Suprapubic skin (tissue), 4 donors: ENCODE results near the gene CPNE4. TPM values are rescaled to one million over a fixed set of nuclear protein-coding genes. Genes with fewer than 3 reads are reported as not detected.

ENCODE experiments used
- DNase-seq, 2 donors: peaks; one replicate each; pipeline ENCODE4 v3.0.0-alpha.2; 2019; ENCODE audit warnings: low spot score in 2 of 2
- H3K27ac ChIP-seq: fragments of 200-600 bp; sonication (generic); one replicate; pipeline ENCODE4 v1.5.1; 2019
- H3K27me3 ChIP-seq: fragments of 200-600 bp; sonication (generic); one replicate; pipeline ENCODE4 v1.5.1; 2019
- H3K36me3 ChIP-seq: fragments of 200-600 bp; sonication (generic); one replicate; pipeline ENCODE4 v1.5.1; 2019
- H3K4me1 ChIP-seq: fragments of 200-600 bp; sonication (generic); one replicate; pipeline ENCODE4 v1.5.1; 2019
- H3K4me3 ChIP-seq: fragments of 200-600 bp; sonication (generic); one replicate; pipeline ENCODE4 v1.5.1; 2019; ENCODE audit warnings: mild to moderate bottlenecking
- H3K9me3 ChIP-seq: fragments of 200-600 bp; sonication (generic); one replicate; pipeline ENCODE4 v1.5.1; 2019
- EP300 ChIP-seq: sonication (generic); formaldehyde crosslinking; IDR thresholded peaks from one replicate; pipeline ENCODE4 v1.6.1; 2017; ENCODE audit warnings: antibody characterized with exemption
- POLR2A ChIP-seq, 2 donors: fragments of 450-650 bp; IDR thresholded peaks; one replicate each; pipeline ENCODE4 v1.6.1; 2017; ENCODE audit warnings: antibody characterized with exemption in 2 of 2, mild to moderate bottlenecking in 2 of 2, moderate library complexity in 2 of 2
- POLR2AphosphoS5 ChIP-seq, 3 donors: sonication (generic); formaldehyde crosslinking; IDR thresholded peaks; one replicate each; pipeline ENCODE4 v1.6.1; 2017; ENCODE audit warnings: antibody characterized with exemption in 3 of 3
- WGBS: methylation state at CpG from one replicate; pipeline ENCODE4 v1.1.5; 2018; 5-methylcytosine and 5-hydroxymethylcytosine counted together
- total RNA-seq, 4 donors: library from RNA; depleted of rRNA; stranded (reverse); fragments of >200 nt; gene quantifications; one replicate each; pipeline ENCODE4 v1.1.0, GENCODE V29; 2016
- TF ChIP-seq, protein P1 (sequence below), 2 donors: fragments of 200-600 bp in 1 of 2; fragments of 450-650 bp in 1 of 2; sonication (generic) in 1 of 2; IDR thresholded peaks; one replicate each; pipeline ENCODE4 v1.5.1; 2016 to 2019; ENCODE audit warnings: antibody characterized with exemption in 2 of 2, mild to moderate bottlenecking in 1 of 2, moderate library complexity in 1 of 2

The CPNE4 gene
- total RNA-seq, 4 donors from 2014 or later, result 0.32 to 1.1 TPM; not detected in 2

GRCh38 chr3:132001036-132001435 is 33.8 kb downstream of the CPNE4 start:
- H3K9me3 ChIP-seq, result no peaks in the 10 kb centered on the region
- no peaks in the 10 kb centered on the region for H3K4me1 ChIP-seq
- no peaks in the 10 kb centered on the region for H3K27me3 ChIP-seq
- no peak for DNase-seq
- no peaks in the 10 kb centered on the region for H3K36me3 ChIP-seq
- 68% methylated on average over 1 of the region's 1 CpG for WGBS
- no peak overlapping the region for H3K4me3 ChIP-seq
- TF ChIP-seq EP300 (no peak), POLR2A (IDR thresholded peaks at IDR 0.05) (no peak), POLR2AphosphoS5 (IDR thresholded peaks at IDR 0.05) (no peak)
- TF ChIP-seq, protein P1, sequence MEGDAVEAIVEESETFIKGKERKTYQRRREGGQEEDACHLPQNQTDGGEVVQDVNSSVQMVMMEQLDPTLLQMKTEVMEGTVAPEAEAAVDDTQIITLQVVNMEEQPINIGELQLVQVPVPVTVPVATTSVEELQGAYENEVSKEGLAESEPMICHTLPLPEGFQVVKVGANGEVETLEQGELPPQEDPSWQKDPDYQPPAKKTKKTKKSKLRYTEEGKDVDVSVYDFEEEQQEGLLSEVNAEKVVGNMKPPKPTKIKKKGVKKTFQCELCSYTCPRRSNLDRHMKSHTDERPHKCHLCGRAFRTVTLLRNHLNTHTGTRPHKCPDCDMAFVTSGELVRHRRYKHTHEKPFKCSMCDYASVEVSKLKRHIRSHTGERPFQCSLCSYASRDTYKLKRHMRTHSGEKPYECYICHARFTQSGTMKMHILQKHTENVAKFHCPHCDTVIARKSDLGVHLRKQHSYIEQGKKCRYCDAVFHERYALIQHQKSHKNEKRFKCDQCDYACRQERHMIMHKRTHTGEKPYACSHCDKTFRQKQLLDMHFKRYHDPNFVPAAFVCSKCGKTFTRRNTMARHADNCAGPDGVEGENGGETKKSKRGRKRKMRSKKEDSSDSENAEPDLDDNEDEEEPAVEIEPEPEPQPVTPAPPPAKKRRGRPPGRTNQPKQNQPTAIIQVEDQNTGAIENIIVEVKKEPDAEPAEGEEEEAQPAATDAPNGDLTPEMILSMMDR (IDR thresholded peaks at IDR 0.05), result no peak
- no peak overlapping the region for H3K27ac ChIP-seq

DNA sequence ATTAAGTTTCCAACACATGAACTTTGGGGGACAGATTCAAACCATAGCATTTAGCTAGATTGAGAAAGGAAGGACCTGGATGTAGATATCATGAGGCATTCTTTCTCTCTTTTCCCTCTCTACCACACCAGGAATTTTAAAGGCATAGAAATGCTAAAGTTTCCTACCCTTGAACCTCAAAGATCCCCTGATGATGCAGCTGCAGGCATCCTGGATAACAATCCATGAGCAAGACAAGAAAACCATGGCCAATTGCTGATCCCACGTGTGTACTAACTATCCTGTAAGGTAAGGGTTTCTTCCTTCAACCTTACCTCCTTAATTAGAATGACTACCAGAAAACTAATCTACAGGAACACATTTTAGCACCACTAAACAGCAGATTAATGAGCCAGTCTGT is 36.8 kb downstream of the CPNE4 start:
- TF ChIP-seq EP300 (no peak), POLR2AphosphoS5 (IDR thresholded peaks at IDR 0.05) (no peak), POLR2A (IDR thresholded peaks at IDR 0.05) (no peak)
- TF ChIP-seq, protein P1 (IDR thresholded peaks at IDR 0.05), result no peak

GRCh38 chr3:131995891-131996290 is 38.9 kb downstream of the CPNE4 start:
- no peaks in the 10 kb centered on the region for H3K36me3 ChIP-seq
- H3K27me3 ChIP-seq, result no peaks in the 10 kb centered on the region
- TF ChIP-seq EP300 (no peak), POLR2A (IDR thresholded peaks at IDR 0.05) (no peak), POLR2AphosphoS5 (IDR thresholded peaks at IDR 0.05) (no peak)
- TF ChIP-seq, protein P1 (IDR thresholded peaks at IDR 0.05), result no peak
- H3K4me1 ChIP-seq, result no peaks in the 10 kb centered on the region
- 51% methylated on average over 3 of the region's 3 CpGs for WGBS
- no peak overlapping the region for H3K27ac ChIP-seq
- DNase-seq, result no peak
- no peak overlapping the region for H3K4me3 ChIP-seq
- H3K9me3 ChIP-seq, result no peaks in the 10 kb centered on the region

More for the DNA sequence above, 36.8 kb downstream of the CPNE4 start:
- WGBS, result 39% methylated on average over 1 of the region's 1 CpG
- no peaks in the 10 kb centered on the region for H3K36me3 ChIP-seq
- H3K4me1 ChIP-seq, result no peaks in the 10 kb centered on the region
- no peaks in the 10 kb centered on the region for H3K27me3 ChIP-seq
- H3K27ac ChIP-seq, result no peak overlapping the region
- DNase-seq, result no peak
- H3K9me3 ChIP-seq, result no peaks in the 10 kb centered on the region
- H3K4me3 ChIP-seq, result no peak overlapping the region

DNA sequence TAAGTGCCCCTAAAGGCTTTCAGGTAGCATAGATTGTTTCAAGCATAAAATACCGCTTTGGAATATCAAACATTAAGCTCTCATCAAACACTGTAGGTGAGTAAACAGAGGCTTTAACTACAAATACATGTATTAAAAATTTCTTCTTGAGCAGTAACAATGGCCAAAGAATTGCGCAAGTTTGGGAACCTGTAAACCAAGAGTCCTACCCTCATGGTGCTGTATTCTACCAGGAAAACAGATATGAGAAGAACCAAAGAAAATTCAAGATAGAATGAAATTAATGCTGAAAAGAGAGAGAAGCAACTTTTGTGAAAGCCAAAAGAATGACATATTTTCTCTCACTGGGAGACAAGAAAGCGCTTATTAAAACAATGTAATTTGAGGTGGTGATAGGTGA is 45.5 kb downstream of the CPNE4 start:
- WGBS, result 95% methylated on average over 3 of the region's 3 CpGs
- no peak overlapping the region for H3K27ac ChIP-seq
- no peaks in the 10 kb centered on the region for H3K4me1 ChIP-seq
- no peaks in the 10 kb centered on the region for H3K9me3 ChIP-seq
- TF ChIP-seq, protein P1 (IDR thresholded peaks at IDR 0.05), result no peak
- no peak for TF ChIP-seq POLR2AphosphoS5 (IDR thresholded peaks at IDR 0.05)
- no peak for TF ChIP-seq EP300
- no peak for DNase-seq
- H3K36me3 ChIP-seq, result no peaks in the 10 kb centered on the region
- no peaks in the 10 kb centered on the region for H3K27me3 ChIP-seq
- no peak overlapping the region for H3K4me3 ChIP-seq

DNA sequence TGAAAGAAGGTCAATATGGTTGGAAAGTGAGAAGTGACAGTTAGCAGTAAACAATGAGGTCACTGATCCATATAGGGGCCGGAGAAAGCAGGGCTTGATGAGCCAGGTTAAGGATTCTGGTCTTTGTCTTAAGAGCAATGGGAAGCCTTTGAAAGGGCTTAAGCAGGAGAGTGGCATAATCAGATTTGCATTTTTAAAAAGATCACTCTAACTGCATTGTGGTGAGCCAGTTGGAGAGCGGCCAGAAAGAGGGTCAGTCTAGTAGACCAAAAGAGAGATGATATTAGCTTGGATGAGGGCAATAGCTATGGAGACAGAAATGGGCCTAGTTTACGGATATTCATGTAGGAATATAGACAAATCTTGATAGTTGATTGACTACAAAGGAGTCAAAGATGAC is 46.6 kb downstream of the CPNE4 start:
- H3K27me3 ChIP-seq, result no peaks in the 10 kb centered on the region
- H3K36me3 ChIP-seq, result no peaks in the 10 kb centered on the region
- H3K4me1 ChIP-seq, result no peaks in the 10 kb centered on the region
- WGBS, result 80% methylated on average over 3 of the region's 3 CpGs
- H3K4me3 ChIP-seq, result no peak overlapping the region
- H3K9me3 ChIP-seq, result no peaks in the 10 kb centered on the region
- DNase-seq, result no peak
- no peak overlapping the region for H3K27ac ChIP-seq
- TF ChIP-seq EP300 (no peak), POLR2AphosphoS5 (IDR thresholded peaks at IDR 0.05) (no peak), POLR2A (IDR thresholded peaks at IDR 0.05) (no peak)
- TF ChIP-seq, protein P1 (IDR thresholded peaks at IDR 0.05), result no peak
